ENCODE measurements around the gene IQCE.

IQCE gene

DNA sequence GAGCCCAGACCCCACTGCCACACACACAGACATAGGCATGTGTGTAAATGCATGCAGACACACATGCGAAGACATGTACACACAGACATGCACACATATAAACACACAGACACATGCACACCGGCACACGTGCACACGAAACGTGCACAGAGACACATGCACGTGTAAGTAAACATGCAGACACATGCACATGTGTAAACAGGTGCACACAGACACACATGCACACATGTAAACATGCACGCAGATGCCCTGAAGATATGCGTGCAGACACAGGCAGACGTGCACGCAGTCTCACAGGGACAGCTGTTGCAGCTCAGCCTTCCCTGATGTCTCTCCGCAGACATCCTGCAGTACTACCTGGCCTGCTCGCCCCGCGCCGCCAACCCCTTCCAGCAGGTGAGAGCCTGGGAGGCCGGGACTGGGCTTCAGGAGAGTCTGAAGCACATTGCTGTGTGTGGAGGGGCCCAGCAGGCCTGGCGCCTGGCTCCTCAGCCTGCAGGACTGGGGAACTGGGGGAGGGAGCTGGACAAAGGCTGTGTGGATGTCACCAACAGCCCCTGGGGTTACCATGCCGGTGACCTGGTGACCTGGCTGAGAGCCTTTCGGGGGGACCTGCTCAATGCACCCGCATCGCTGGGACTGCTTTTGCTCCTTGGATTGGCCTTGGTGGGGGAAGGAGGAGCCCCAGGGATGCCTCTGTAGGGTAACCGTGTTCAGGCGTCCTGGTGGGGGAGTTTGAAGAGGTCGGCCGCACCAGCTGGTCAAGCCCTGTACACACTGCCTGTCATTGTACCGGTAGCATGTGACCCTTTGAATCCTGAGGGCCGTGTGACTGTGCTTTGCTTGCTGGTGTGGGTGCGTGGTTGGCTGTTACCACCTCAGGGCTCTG is 93.3 kb downstream of the IQCE start:
- TF ChIP-seq, protein P1, sequence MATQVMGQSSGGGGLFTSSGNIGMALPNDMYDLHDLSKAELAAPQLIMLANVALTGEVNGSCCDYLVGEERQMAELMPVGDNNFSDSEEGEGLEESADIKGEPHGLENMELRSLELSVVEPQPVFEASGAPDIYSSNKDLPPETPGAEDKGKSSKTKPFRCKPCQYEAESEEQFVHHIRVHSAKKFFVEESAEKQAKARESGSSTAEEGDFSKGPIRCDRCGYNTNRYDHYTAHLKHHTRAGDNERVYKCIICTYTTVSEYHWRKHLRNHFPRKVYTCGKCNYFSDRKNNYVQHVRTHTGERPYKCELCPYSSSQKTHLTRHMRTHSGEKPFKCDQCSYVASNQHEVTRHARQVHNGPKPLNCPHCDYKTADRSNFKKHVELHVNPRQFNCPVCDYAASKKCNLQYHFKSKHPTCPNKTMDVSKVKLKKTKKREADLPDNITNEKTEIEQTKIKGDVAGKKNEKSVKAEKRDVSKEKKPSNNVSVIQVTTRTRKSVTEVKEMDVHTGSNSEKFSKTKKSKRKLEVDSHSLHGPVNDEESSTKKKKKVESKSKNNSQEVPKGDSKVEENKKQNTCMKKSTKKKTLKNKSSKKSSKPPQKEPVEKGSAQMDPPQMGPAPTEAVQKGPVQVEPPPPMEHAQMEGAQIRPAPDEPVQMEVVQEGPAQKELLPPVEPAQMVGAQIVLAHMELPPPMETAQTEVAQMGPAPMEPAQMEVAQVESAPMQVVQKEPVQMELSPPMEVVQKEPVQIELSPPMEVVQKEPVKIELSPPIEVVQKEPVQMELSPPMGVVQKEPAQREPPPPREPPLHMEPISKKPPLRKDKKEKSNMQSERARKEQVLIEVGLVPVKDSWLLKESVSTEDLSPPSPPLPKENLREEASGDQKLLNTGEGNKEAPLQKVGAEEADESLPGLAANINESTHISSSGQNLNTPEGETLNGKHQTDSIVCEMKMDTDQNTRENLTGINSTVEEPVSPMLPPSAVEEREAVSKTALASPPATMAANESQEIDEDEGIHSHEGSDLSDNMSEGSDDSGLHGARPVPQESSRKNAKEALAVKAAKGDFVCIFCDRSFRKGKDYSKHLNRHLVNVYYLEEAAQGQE (IDR thresholded peaks at IDR 0.05; ENCODE audit: low read depth): no peak
- TF ChIP-seq CEBPB (IDR thresholded peaks at IDR 0.05): no peak
- no peak for TF ChIP-seq CREB1 (IDR thresholded peaks at IDR 0.05; ENCODE audit: low read depth)
- TF ChIP-seq EP300 (IDR thresholded peaks at IDR 0.05; ENCODE audit: borderline replicate concordance): no peak
- TF ChIP-seq, protein P2, sequence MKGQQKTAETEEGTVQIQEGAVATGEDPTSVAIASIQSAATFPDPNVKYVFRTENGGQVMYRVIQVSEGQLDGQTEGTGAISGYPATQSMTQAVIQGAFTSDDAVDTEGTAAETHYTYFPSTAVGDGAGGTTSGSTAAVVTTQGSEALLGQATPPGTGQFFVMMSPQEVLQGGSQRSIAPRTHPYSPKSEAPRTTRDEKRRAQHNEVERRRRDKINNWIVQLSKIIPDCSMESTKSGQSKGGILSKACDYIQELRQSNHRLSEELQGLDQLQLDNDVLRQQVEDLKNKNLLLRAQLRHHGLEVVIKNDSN (IDR thresholded peaks at IDR 0.05): no peak
- TF ChIP-seq EGR1 (IDR thresholded peaks at IDR 0.05): no peak
- TF ChIP-seq YY1 (IDR thresholded peaks at IDR 0.05; ENCODE audit: low read depth): no peak
- no peak for TF ChIP-seq TCF12 (IDR thresholded peaks at IDR 0.05; ENCODE audit: low read depth)
- no peak for TF ChIP-seq MAX (IDR thresholded peaks at IDR 0.05)
- TF ChIP-seq ZBTB7A (IDR thresholded peaks at IDR 0.05; ENCODE audit: low read depth): no peak
- TF ChIP-seq TEAD4 (IDR thresholded peaks at IDR 0.05): no peak
- TF ChIP-seq RAD21 (IDR thresholded peaks at IDR 0.05; ENCODE audit: low read depth): no peak

GRCh38 chr7:2652736-2653060 is 93.9 kb downstream of the IQCE start:
- no peak for TF ChIP-seq YY1 (IDR thresholded peaks at IDR 0.05; ENCODE audit: low read depth)
- TF ChIP-seq TEAD4 (IDR thresholded peaks at IDR 0.05): no peak
- no peak for TF ChIP-seq ZBTB7A (IDR thresholded peaks at IDR 0.05; ENCODE audit: low read depth)
- TF ChIP-seq TAF1 (IDR thresholded peaks at IDR 0.05; ENCODE audit: low read depth): no peak
- no peak for TF ChIP-seq EGR1 (IDR thresholded peaks at IDR 0.05)
- TF ChIP-seq, protein P2 (IDR thresholded peaks at IDR 0.05): no peak
- no peak for TF ChIP-seq FOXM1 (IDR thresholded peaks at IDR 0.05; ENCODE audit: borderline replicate concordance, low read depth)
- TF ChIP-seq TCF12 (IDR thresholded peaks at IDR 0.05; ENCODE audit: low read depth): no peak
- TF ChIP-seq NFIC (IDR thresholded peaks at IDR 0.05): no peak
- TF ChIP-seq EP300 (IDR thresholded peaks at IDR 0.05; ENCODE audit: borderline replicate concordance): no peak
- no peak for TF ChIP-seq CEBPB (IDR thresholded peaks at IDR 0.05)
- TF ChIP-seq MAX (IDR thresholded peaks at IDR 0.05): no peak

- TF ChIP-seq NFIC (IDR thresholded peaks at IDR 0.05): no peak
- no peak for TF ChIP-seq EP300 (IDR thresholded peaks at IDR 0.05; ENCODE audit: borderline replicate concordance)
- TF ChIP-seq CREB1 (IDR thresholded peaks at IDR 0.05; ENCODE audit: low read depth): no peak
- no peak for TF ChIP-seq YY1 (IDR thresholded peaks at IDR 0.05; ENCODE audit: low read depth)
- no peak for TF ChIP-seq EGR1 (IDR thresholded peaks at IDR 0.05)
- TF ChIP-seq MAX (IDR thresholded peaks at IDR 0.05): no peak
- no peak for TF ChIP-seq TEAD4 (IDR thresholded peaks at IDR 0.05)
- TF ChIP-seq TCF12 (IDR thresholded peaks at IDR 0.05; ENCODE audit: low read depth): no peak
- TF ChIP-seq, protein P2 (IDR thresholded peaks at IDR 0.05): no peak
- TF ChIP-seq, protein P1 (IDR thresholded peaks at IDR 0.05; ENCODE audit: low read depth): no peak
- TF ChIP-seq CEBPB (IDR thresholded peaks at IDR 0.05): no peak
- TF ChIP-seq ZBTB7A (IDR thresholded peaks at IDR 0.05; ENCODE audit: low read depth): no peak
- no peak for TF ChIP-seq TAF1 (IDR thresholded peaks at IDR 0.05; ENCODE audit: low read depth)
- TF ChIP-seq FOXM1 (IDR thresholded peaks at IDR 0.05; ENCODE audit: borderline replicate concordance, low read depth): no peak
- TF ChIP-seq RAD21 (IDR thresholded peaks at IDR 0.05; ENCODE audit: low read depth): no peak
Observed at GRCh38 chr7:2654059-2654458, 95.3 kb downstream of the IQCE start.

DNA sequence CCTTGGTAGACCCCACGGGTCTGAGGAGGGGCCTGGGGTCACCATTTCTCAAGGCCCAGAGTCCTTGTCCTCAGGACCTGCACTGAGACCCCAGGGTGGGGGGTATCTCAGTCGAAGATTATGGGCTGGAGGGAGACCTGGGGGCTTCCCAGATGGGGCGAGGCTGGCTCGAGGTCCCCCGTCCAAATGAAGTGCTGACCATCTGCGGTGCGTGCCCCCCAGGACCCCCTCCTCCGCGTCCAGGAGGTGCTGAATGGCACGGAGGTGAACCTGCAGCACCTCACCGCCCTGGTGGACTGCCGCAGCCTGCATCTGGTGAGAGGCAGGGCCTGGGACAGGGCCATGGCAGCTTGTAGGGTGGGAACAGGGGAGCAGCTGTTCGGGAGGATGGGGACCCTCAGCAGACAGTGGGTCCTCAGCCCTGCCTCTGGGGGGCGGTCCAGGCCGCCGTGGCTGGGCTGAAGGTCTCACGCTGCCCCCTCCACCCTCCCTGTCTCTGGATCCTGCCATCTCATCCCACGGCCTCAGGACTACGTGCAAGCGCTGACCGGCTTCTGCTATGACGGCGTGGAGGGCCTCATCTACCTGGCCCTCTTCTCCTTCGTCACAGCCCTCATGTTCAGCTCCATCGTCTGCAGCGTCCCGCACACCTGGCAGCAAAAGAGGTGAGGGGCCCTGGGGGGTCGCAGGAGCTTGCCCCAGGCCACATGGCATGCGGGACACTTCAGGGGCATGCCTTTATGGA is 97.3 kb downstream of the IQCE start:
- TF ChIP-seq TAF1 (IDR thresholded peaks at IDR 0.05; ENCODE audit: low read depth): no peak
- 0 out of 2 replicates have a peak, but pooled peaks have one; percentile 13 for TF ChIP-seq ZBTB7A (IDR thresholded peaks at IDR 0.05; ENCODE audit: low read depth)
- no peak for TF ChIP-seq CREB1 (IDR thresholded peaks at IDR 0.05; ENCODE audit: low read depth)
- TF ChIP-seq YY1 (IDR thresholded peaks at IDR 0.05; ENCODE audit: low read depth): no peak
- no peak for TF ChIP-seq EGR1 (IDR thresholded peaks at IDR 0.05)
- TF ChIP-seq TCF12 (IDR thresholded peaks at IDR 0.05; ENCODE audit: low read depth): no peak
- TF ChIP-seq EP300 (IDR thresholded peaks at IDR 0.05; ENCODE audit: borderline replicate concordance): no peak
